Endothelial cell of umbilical vein (primary cell): Measurements from ENCODE around the gene MRPL33.
"Not testable (repeated sequence)": the region's sequence is repeated elsewhere in the genome, so short reads cannot be mapped to it uniquely, and the experiment has no call there.

Experiments
- CTCF ChIP-seq, 2 donors: IDR thresholded peaks; 1 replicate in 1 of 2; 2 replicates in 1 of 2; pipeline ENCODE4 v1.5.1; 2011; ENCODE audit warnings: low read length in 2 of 2, mild to moderate bottlenecking in 2 of 2, moderate library complexity in 2 of 2, control low read depth in 1 of 2, inconsistent platforms in 1 of 2, low read depth in 1 of 2; ENCODE audit not compliant: insufficient read depth in 1 of 2; ENCODE audit errors: extremely low read depth in 1 of 2
- JUN ChIP-seq: IDR thresholded peaks from 2 replicates; pipeline ENCODE4 v1.6.1; 2011; ENCODE audit warnings: borderline replicate concordance, low read depth; ENCODE audit not compliant: insufficient read length, insufficient read depth
- POLR2A ChIP-seq: IDR thresholded peaks from 2 replicates; pipeline ENCODE4 v1.6.1; 2012; ENCODE audit warnings: low read depth, mild to moderate bottlenecking, control low read depth, low read length
- TF ChIP-seq, protein P1 (sequence below): IDR thresholded peaks from 2 replicates; pipeline ENCODE4 v1.6.1; 2011; ENCODE audit not compliant: insufficient read depth, insufficient read length

- TF ChIP-seq POLR2A; JUN; CTCF (IDR thresholded peaks at IDR 0.05; ENCODE audit: extremely low read depth in 1 of 2, insufficient read depth in 1 of 2, low read depth in 1 of 2, low read length in 2 of 2): not testable (repeated sequence)
- TF ChIP-seq, protein P1, sequence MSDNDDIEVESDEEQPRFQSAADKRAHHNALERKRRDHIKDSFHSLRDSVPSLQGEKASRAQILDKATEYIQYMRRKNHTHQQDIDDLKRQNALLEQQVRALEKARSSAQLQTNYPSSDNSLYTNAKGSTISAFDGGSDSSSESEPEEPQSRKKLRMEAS, result not testable (repeated sequence)
Observed at GRCh38 chr2:27748803-27749554, 22.5 kb upstream of the MRPL33 start.
